HG02973 (cell line): ENCODE measurements around the gene KRT80.

Experiments
- ATAC-seq: cut with Tn5 transposase; IDR thresholded peaks from one replicate; pipeline ENCODE4 v1.9.1; 2021; ENCODE audit warnings: moderate library complexity; ENCODE audit not compliant: unreplicated experiment

The KRT80 gene

DNA sequence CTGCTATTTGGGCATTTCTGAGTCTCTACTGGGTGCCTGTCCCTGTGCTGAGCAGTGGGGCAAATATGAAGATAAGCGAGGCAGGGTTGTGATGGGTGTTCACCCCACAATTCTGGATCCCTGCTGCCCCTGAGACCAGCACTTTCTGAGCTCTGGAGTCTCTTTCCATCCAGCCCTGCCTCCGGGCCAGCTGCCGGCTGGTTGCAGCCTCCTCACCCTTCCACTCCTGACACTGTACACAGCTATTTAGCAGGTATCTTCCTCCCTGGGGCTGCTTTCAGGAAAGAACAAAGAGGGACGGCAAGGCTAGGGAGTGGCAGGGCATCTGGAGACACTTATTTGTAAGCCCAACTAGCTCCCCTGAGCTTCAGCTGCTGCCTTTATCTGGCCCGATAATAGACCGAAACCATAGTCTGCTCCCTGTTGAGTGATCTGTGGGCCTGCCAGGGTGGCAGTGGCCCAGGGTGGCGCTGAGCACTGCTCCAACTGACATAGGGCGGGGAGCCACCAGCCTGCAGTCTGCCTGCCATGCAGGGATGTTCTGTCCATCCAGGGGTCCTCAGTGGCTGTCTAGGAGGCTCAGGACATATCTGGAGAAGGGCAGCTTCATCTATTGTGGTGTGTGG lies 7.6 kb upstream of the KRT80 start:
- no peak for ATAC-seq

DNA sequence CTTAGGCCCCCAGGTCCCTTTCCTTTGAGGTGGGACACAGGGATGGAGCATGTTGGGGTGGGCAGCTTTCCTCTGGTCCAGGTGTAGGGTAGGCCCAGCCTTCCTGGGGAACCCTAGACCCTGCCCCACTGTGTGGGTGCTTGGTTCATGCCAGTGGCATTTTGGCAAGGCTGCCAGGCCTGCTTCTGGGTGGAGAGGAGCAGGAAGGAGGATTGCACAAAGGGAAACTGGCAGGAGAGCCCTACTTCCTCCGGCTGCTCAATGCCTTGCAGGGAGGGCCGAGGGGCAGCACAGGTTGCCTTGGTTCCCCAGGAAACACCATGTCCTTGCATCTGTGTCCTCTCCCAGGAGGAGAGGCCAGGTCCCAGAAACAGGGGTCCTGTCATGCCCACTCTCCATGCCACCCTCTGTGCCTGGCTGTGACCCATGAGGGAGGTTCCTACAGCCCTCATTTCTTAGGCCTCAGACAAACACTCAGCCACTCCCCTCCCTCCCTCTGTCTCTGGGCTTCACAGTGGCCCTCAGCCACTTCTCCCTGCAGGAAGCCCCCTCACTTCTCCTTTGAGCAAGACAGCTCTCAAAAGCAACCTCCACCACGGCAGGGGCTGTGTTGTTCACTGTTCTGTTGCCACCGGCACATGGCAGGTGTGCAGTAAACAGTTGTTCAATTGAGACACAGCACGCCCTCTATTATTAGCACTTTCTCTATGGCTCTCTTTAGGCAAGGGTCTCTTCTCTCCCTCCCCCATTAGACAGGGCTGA lies 6.8 kb upstream of the KRT80 start:
- no peak for ATAC-seq

- no peak for ATAC-seq
These were observed 5.8 kb upstream of the KRT80 start for GRCh38 chr12:52197371-52198231.

GRCh38 chr12:52195065-52195730 lies 3.4 kb upstream of the KRT80 start:
- no peak for ATAC-seq

DNA sequence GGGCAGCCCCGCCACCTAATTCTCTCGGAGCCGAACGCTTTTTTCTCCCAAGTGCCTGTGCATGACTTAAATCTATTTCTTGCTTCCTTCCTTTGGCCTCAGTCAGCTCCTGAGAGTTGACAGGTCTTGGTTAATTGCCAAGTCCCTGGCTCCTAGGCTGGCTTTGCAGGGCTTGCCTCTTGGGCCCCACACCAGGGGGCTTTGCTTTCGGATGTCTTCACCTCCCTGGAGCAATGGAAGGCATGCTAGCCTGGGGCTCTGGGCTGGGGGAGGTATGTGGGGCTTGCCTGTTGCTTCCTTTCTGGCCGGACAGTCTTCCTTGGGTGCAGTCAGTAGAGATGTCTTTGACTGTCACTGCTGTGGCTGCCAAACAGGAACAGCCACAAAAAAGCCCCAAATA lies 2.2 kb upstream of the KRT80 start:
- no peak for ATAC-seq

- no peak for ATAC-seq
These were observed 1.7 kb upstream of the KRT80 start for GRCh38 chr12:52193532-52193931.

- ATAC-seq = no peak
These were observed 719 bp downstream of the KRT80 start for GRCh38 chr12:52190860-52191729.

DNA sequence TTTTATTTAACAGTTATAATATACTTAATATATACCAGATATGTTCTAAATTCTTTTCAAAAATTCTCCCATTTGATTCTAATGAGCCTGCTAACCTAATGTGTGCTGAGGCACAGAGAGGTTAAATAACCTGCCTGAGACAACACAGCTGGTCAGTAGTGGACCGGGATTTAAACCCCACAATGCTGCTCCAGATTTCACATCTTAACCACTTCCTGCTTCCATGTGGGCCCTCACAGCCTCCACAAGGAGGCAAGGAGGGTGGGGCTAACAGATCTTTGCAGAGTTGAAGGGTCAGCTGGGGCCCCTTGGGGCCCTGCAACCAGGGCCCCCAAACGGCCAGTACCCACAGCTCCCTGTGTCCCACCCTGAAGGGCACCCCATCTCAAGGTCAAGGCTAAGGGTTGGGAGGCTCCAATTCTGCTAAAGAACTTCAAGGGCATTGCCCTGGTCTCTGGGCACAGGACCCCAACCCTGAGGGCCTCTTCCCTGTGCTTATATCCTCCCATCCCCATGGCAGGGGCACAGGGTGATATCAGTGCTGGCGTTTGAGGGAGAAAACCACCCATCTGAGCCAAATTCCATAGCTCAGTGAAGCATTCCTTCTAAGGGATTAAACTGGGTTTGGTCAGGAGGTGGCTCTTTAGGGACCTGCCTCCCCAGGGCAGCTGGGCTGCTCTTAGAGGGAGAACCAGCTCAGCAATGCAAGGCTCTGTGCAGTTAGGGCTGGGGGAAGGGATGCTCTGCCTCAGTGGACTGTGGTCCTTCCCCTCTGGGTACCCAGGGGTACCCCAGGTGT lies 2.2 kb downstream of the KRT80 start:
- ATAC-seq = no peak

- ATAC-seq = no peak
These were observed 3.2 kb downstream of the KRT80 start for GRCh38 chr12:52188658-52189057.

- no peak for ATAC-seq
These were observed 4.2 kb downstream of the KRT80 start for GRCh38 chr12:52187640-52188039.

GRCh38 chr12:52187206-52187605 lies 4.6 kb downstream of the KRT80 start:
- ATAC-seq = no peak

DNA sequence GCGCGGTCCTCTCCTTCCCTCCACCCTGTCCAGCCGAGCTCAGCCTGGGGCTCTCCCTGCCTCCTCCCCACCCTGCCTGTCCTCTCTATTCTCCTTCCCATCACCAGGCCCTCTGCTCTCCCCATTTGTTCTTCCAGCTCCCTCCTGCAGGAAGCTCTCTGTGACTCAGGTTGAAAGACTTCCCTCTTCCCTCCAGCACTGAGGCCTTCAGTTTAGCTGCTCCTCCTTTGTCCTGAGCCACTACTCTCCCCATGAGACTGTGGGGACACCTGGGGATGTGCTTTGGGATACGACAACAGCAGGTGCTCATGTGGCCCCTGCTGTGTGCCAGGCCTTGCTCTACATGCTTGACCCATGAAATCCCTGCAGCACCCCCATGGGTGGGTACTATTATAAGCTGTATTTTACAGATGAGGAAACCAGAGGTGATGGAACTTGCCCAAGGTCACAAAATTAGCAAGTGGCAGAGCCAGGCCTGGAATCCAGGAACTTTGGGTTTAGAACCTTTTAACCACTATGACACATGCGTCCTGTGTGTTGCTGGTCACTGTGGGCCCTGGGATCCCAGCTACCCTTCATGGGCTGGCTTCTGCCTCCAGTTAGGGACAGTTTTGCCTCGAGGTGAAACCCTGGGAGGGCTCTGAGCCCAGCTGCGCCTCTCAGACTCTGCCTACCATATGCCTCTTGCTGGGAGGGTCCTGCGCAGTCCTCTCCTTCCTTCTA lies 5.5 kb downstream of the KRT80 start:
- no peak for ATAC-seq

- no peak for ATAC-seq
These were observed 6.3 kb downstream of the KRT80 start for GRCh38 chr12:52185400-52185967.

DNA sequence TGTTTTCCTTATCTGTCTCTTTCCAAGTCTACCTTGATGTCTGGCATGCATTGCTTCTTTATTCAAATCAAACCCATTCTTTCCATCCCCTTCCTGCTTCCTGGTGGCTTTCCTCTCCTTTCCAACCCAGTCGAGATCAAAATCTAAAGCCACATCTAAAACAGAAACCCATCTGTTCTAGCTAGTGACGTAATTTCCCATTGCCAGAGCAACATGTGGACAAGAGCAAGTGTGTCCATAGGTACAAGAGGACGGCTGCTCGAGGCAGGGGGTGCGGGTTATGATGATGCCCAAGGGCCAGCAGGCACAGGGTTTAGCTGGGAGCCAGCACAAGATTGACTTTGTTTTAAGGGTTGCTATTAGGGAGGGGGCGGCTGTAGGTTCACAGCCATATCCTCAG lies 7.0 kb downstream of the KRT80 start:
- no peak for ATAC-seq

- no peak for ATAC-seq
These were observed 7.8 kb downstream of the KRT80 start for GRCh38 chr12:52183971-52184370.

DNA sequence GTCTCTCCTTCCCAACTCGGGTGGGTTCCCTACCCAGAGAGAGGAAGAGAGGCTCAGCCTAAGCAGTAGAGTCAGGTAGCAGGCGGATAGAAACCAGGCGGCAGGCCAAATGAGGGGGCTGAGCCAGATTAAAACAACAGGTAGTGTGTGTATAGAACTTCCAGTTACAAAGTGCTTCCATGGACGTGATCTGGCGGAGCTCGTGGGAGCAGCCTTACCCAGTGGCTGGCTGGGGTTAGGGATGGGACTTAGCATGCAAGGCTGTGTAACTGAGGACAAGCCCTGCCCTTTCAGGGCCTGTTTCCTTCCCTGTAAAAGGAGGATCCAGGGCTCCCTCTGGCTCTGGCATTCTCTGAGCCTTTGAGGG lies 8.3 kb downstream of the KRT80 start:
- ATAC-seq = no peak

DNA sequence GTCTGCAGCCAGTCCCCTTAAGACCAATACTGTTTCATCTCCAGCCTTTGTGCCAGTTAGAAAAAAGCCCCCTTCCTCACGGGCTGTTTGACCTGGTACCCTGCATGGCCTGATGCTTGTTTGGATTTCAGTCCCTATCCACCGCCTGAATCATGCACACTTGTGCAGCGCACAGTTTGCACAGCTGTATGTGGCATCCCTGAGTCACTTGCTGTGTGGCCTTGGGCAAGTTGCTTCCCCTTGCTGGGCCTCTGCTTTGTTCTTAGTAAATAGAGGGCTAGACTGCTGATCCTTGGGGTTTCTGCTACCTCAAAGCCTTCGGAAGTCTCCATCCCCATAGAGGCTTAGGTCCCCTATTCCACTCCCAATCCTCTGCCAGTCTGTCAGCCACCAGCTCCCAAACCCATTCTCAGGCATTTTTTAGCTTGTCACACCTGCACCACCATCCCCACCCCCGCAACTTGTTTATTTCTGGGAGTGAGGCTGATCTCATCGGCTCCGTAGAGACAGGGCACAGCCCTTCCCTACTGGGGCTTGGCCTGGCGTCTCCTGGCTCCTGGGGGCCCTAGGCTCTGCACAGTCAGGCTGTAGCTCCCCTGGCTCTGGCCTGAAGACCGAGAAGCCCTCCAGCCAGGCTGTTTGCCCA lies 8.8 kb downstream of the KRT80 start:
- no peak for ATAC-seq

- ATAC-seq = no peak
These were observed 9.4 kb downstream of the KRT80 start for GRCh38 chr12:52182384-52182783.
